Hematopoietic multipotent progenitor cell treated with erythropoietin and hydrocortisone succinate and interleukin-3 and kit ligand, for 17 days (in vitro differentiated cells): ENCODE results near the gene PNPLA3.
"Not testable (repeated sequence)": the region's sequence is repeated elsewhere in the genome, so short reads cannot be mapped to it uniquely, and the experiment has no call there.

Source experiments
- DNase-seq: peaks from one replicate; pipeline ENCODE4 v3.0.0-alpha.2; 2015; ENCODE audit warnings: low spot score

The PNPLA3 gene

GRCh38 chr22:43890901-43891331, 32.7 kb upstream of the PNPLA3 start:
- no peak for DNase-seq

GRCh38 chr22:43891360-43892182, 32.0 kb upstream of the PNPLA3 start, which contains the start of gene PNPLA5:
PNPLA5 (minus strand) TSS chr22:43892013; CDS start chr22:43891880, 133 bp downstream.
- DNase-seq = no peak

GRCh38 chr22:43892183-43892894, 31.3 kb upstream of the PNPLA3 start:
- no peak for DNase-seq

- no peak for DNase-seq
Measured at GRCh38 chr22:43893266-43893665, 30.3 kb upstream of the PNPLA3 start.

GRCh38 chr22:43894122-43894521, 29.5 kb upstream of the PNPLA3 start:
- DNase-seq = no peak

GRCh38 chr22:43895986-43896645, 27.5 kb upstream of the PNPLA3 start:
- DNase-seq = no peak

GRCh38 chr22:43897751-43898261, 25.8 kb upstream of the PNPLA3 start:
- DNase-seq = no peak

- no peak for DNase-seq
Measured at GRCh38 chr22:43900206-43900605, 23.4 kb upstream of the PNPLA3 start.

- no peak for DNase-seq
Measured at GRCh38 chr22:43901976-43902643, 21.5 kb upstream of the PNPLA3 start.

GRCh38 chr22:43903033-43903432, 20.6 kb upstream of the PNPLA3 start:
- peak; percentile 63 for DNase-seq

GRCh38 chr22:43904412-43904811, 19.2 kb upstream of the PNPLA3 start:
- not testable (repeated sequence) for DNase-seq

- no peak for DNase-seq
Measured at GRCh38 chr22:43905681-43906080, 17.9 kb upstream of the PNPLA3 start.

- DNase-seq = no peak
Measured at GRCh38 chr22:43909708-43910107, 13.9 kb upstream of the PNPLA3 start.

GRCh38 chr22:43910178-43910695, 13.4 kb upstream of the PNPLA3 start:
- DNase-seq = no peak

GRCh38 chr22:43911351-43911750, 12.3 kb upstream of the PNPLA3 start:
- no peak for DNase-seq

GRCh38 chr22:43917521-43917920, 6.1 kb upstream of the PNPLA3 start:
- no peak for DNase-seq

GRCh38 chr22:43919106-43919973, 4.3 kb upstream of the PNPLA3 start:
- DNase-seq = no peak

GRCh38 chr22:43921370-43921769, 2.2 kb upstream of the PNPLA3 start:
- DNase-seq = no peak

- DNase-seq = no peak
Measured at GRCh38 chr22:43922123-43922522, 1.5 kb upstream of the PNPLA3 start.

- no peak for DNase-seq
Measured at GRCh38 chr22:43923191-43923590, 414 bp upstream of the PNPLA3 start.

- no peak for DNase-seq
Measured at GRCh38 chr22:43924877-43925276, 1.3 kb downstream of the PNPLA3 start.
